ENCODE data around the gene ADISSP.

ADISSP gene

GRCh38 chr20:3739926-3740451 lies 27.6 kb downstream of the ADISSP start:
- DNase-seq (ENCODE audit: extremely low read depth in 1 of 2, low read depth in 1 of 2), result no peak

GRCh38 chr20:3739054-3739925 lies 28.3 kb downstream of the ADISSP start:
- DNase-seq (ENCODE audit: extremely low read depth in 1 of 2, low read depth in 1 of 2), result no peak

GRCh38 chr20:3738111-3739053 lies 29.2 kb downstream of the ADISSP start:
- no peak for DNase-seq (ENCODE audit: extremely low read depth in 1 of 2, low read depth in 1 of 2)

DNA sequence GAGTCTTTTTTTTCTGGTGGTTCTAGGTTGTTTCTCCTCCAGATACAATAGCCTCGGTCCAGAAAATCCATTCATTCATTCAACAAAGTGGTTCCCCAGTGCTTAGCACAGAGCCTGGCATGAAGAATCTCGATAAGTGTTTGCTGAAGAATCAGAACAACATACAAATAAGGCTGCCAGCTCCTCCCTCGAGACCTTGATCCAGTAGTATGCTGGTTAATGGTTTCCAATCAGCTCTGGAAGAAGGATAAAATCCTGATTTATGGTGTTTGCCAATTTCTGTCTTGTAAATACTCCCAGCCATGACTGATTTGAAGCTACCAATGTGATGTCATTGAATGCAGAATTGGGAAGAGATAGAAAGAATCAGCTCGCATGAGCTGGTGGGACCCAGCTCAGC lies 31.8 kb downstream of the ADISSP start:
- DNase-seq (ENCODE audit: extremely low read depth in 1 of 2, low read depth in 1 of 2), result no peak

- DNase-seq (ENCODE audit: extremely low read depth in 1 of 2, low read depth in 1 of 2), result no peak
These were observed 33.3 kb downstream of the ADISSP start for GRCh38 chr20:3734111-3734843.

- no peak for DNase-seq (ENCODE audit: extremely low read depth in 1 of 2, low read depth in 1 of 2)
These were observed 34.2 kb downstream of the ADISSP start for GRCh38 chr20:3733119-3733995.

DNA sequence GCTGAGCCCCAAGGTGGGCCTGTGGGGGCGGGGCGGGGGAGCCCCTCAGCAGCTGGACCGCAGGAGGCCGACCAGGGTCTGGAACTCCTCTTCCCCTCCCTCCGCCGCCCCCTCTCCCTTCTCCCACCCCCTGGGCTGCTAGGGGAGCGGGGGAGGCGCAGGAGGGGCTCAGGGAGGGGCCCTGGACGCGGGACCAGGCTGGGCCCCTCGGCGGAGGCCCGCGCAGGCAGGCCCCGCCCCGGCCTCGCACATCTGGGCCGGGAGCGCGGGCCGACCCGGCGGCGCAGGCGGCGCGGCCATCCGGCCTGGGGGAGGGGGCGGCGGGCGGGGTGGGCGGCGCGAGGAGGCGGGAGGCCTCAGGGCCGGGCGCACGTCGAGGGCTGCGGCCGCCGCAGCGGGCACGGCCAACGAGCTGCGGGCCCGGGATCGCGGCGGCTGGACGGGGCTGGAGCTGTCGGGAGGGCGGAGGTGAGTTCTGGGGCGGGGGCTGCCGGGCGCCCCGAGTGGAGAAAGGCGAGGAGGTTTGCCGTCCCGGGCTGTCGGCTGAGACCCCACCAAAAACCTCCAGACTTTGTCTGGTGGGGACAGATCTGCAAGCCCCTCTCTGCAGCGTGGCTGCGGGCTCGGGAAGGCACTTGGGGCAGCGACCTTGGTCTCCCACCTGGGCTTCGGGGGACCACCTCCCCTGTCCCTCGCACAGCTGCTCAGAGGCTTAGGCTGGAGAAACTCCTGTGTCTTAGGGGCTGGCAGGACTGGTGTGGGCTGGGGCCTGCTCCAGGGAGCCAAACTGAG lies 35.0 kb downstream of the ADISSP start, which contains the start of gene HSPA12B:
TSS of gene HSPA12B (plus strand) at position 359 of the 792 bp plus-strand sequence. CDS start 5,990 bp downstream, outside the sequence.
- no peak for DNase-seq (ENCODE audit: extremely low read depth in 1 of 2, low read depth in 1 of 2)

GRCh38 chr20:3731944-3732326 lies 35.6 kb downstream of the ADISSP start:
- no peak for DNase-seq (ENCODE audit: extremely low read depth in 1 of 2, low read depth in 1 of 2)

GRCh38 chr20:3730803-3731672 lies 36.5 kb downstream of the ADISSP start:
- no peak for DNase-seq (ENCODE audit: extremely low read depth in 1 of 2, low read depth in 1 of 2)

DNA sequence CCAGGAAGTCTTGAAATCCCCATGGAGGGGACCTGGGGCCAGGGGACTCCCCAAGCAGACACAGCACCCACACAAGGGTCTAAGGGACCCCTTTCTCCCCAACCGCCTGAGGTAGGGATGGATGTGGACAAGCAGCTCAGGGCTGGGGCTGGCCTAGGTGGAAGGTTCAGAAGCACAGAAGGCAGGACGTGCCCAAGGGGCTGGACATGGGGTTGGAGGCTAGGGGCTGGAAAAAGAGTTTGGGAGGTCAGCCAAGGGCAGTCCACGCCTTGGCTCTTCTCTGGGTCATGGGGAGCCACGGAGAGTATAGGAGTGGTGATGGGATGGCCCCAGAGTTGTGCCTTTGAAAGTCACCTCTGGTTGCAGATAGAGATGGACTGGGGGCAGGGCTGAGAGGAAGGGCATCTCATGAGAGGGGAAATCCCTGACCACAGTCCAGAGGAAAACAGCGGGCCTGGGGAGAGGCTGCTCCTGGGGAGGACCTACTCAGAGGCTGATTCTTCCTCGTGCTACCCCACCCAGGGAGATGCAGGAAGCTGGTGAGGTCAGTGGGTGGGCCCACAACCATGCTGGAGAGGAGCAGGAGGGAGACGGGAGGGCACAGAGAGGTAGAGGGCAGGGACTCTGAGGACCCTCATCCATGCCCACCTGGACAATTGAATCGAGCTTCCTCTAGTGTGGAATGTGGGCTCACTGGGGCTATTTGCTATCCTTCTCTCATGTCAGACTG lies 37.6 kb downstream of the ADISSP start:
- no peak for DNase-seq (ENCODE audit: extremely low read depth in 1 of 2, low read depth in 1 of 2)

- DNase-seq (ENCODE audit: extremely low read depth in 1 of 2, low read depth in 1 of 2), result no peak
These were observed 38.2 kb downstream of the ADISSP start for GRCh38 chr20:3729378-3729777.

DNA sequence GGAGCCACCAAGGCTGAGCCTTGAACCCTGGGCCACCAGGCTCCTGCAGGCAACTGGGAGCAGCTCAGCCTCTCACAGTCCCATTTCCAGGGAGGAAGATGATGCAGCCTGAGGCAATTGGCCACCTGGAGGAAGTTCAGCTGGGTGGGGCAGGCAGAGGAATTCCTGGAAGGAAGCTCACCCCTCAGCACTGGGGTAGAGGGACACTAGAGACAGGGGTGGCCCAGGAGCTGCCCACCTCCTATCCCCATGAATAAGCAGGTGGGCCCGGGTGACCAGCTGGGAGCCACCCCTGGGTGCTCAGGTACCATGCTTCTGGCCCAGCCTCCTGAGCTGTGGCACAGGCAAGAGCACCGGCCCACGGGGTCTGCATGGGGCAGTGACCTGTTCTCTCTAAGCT lies 38.7 kb downstream of the ADISSP start:
- no peak for DNase-seq (ENCODE audit: extremely low read depth in 1 of 2, low read depth in 1 of 2)

- no peak for DNase-seq (ENCODE audit: extremely low read depth in 1 of 2, low read depth in 1 of 2)
These were observed 39.2 kb downstream of the ADISSP start for GRCh38 chr20:3728354-3728753.

DNA sequence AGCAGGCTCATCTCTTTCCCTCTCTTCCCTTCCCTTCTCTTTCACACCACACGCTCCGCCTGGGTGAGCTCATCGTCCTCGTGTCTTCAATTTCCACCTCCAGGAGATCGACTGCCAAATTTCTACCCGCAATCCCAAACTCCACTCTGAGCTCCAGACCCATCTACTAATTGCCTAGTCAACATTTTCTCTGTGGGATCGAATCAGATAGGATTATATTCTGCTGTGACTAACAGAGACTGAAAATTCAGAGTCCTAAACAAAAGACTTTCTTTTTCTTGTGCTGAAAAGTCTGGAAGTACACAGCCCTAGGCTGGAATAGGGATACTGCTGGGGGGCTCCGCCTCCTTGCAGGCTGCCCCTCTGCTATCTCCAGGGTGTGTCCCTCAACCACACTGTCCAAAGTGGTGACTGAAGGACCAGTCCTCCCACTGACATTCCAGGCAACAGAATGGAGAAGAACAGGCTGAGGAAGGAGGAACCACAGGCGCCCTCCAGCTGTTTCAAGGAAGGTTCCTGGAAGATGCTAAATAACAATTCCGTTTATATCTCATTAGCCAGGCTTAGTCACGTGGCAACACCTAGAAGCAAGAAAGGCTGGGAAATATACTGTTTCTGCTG lies 40.0 kb downstream of the ADISSP start:
- DNase-seq (ENCODE audit: extremely low read depth in 1 of 2, low read depth in 1 of 2), result no peak

- DNase-seq (ENCODE audit: extremely low read depth in 1 of 2, low read depth in 1 of 2), result no peak
These were observed 43.2 kb downstream of the ADISSP start for GRCh38 chr20:3724356-3724755.

- no peak for DNase-seq (ENCODE audit: extremely low read depth in 1 of 2, low read depth in 1 of 2)
These were observed 44.3 kb downstream of the ADISSP start for GRCh38 chr20:3723284-3723683.

GRCh38 chr20:3721912-3722311 lies 45.6 kb downstream of the ADISSP start:
- no peak for DNase-seq (ENCODE audit: extremely low read depth in 1 of 2, low read depth in 1 of 2)

All from activated CD8-positive, alpha-beta memory T cell treated with anti-CD3 and anti-CD28 coated beads for 1 hour (primary cell).